GM18861 (cell line): ENCODE results near the gene JUP.

Experiments used
- ATAC-seq: cut with Tn5 transposase; IDR thresholded peaks from one replicate; pipeline ENCODE4 v1.9.1; 2021; ENCODE audit not compliant: unreplicated experiment

Gene JUP

GRCh38 chr17:41760878-41761277, 25.6 kb downstream of the JUP start:
- no peak for ATAC-seq

GRCh38 chr17:41758601-41759000, 27.9 kb downstream of the JUP start:
- ATAC-seq: no peak

- no peak for ATAC-seq
Measured at GRCh38 chr17:41754066-41754465, 32.4 kb downstream of the JUP start.

GRCh38 chr17:41751288-41751687, 35.2 kb downstream of the JUP start:
- no peak for ATAC-seq

GRCh38 chr17:41750862-41751261, 35.6 kb downstream of the JUP start:
- no peak for ATAC-seq

- no peak for ATAC-seq
Measured at GRCh38 chr17:41748275-41748674, 38.2 kb downstream of the JUP start.

GRCh38 chr17:41741709-41742108, 44.8 kb downstream of the JUP start:
- ATAC-seq: no peak

- no peak for ATAC-seq
Measured at GRCh38 chr17:41740506-41740905, 46.0 kb downstream of the JUP start.

GRCh38 chr17:41739661-41740352, 46.7 kb downstream of the JUP start:
- no peak for ATAC-seq

- ATAC-seq: no peak
Measured at GRCh38 chr17:41738801-41739112, 47.8 kb downstream of the JUP start.

- ATAC-seq: no peak
Measured at GRCh38 chr17:41738077-41738800, 48.3 kb downstream of the JUP start.

GRCh38 chr17:41737680-41738023, 48.9 kb downstream of the JUP start:
- no peak for ATAC-seq

GRCh38 chr17:41736983-41737679, 49.4 kb downstream of the JUP start:
- no peak for ATAC-seq

GRCh38 chr17:41735744-41736143, 50.8 kb downstream of the JUP start:
- ATAC-seq: no peak

- ATAC-seq: no peak
Measured at GRCh38 chr17:41734949-41735313, 51.6 kb downstream of the JUP start.

- ATAC-seq: no peak
Measured at GRCh38 chr17:41734139-41734948, 52.2 kb downstream of the JUP start, which contains the start of gene HAP1. Gene HAP1, minus strand, starts transcription at chr17:41734643. Its CDS starts 9 bp downstream, at chr17:41734634.

- ATAC-seq: no peak
Measured at GRCh38 chr17:41733348-41734138, 53.0 kb downstream of the JUP start.

GRCh38 chr17:41731836-41732235, 54.7 kb downstream of the JUP start:
- ATAC-seq: no peak

GRCh38 chr17:41730479-41730878, 56.0 kb downstream of the JUP start:
- ATAC-seq: no peak

GRCh38 chr17:41728056-41728455, 58.5 kb downstream of the JUP start:
- no peak for ATAC-seq

- no peak for ATAC-seq
Measured at GRCh38 chr17:41725134-41725533, 61.4 kb downstream of the JUP start.
